ENCODE data around the gene TDRKH. TPM values are rescaled to one million over a fixed set of nuclear protein-coding genes. Genes with fewer than 3 reads are reported as not detected.
A peak's percentile ranks its signal among the peaks of the same experiment; 100 is the strongest.

The TDRKH gene
- total RNA-seq, 4 donors from 2014 or later = 1.2 to 4.1 (median 3.1) TPM

DNA sequence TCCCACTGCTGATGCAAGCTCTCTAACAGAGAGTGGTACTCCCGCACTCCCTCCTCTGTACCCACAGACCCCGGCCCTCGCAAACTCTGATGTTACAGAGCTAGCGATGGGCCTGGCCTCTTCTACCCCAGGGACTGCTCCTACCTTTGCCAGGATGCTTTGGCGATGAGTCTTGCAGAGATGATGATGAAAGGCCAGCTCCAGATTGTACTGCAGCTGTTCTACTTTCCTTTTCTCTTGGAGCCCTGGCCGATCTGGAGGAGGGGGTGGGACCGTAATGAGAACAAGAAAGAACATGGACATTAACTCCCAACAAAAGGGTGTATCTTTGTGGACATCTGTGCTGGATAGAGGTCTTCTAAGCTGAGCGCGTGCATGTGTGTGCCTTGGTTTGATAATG, 20.9 kb upstream of the TDRKH start:
- Histone ChIP-seq H3K27me3 (no peaks in the 10 kb centered on the region), H3K4me1 (peaks cover 4% of the 10 kb centered on the region), H3K9me3 (no peaks in the 10 kb centered on the region), H3K4me3 (no peak overlapping the region), H3K36me3 (peaks cover 7% of the 10 kb centered on the region), H3K27ac (no peak overlapping the region)
- WGBS = 84% methylated on average over 9 of the region's 9 CpGs
- no peak for TF ChIP-seq EP300 (IDR thresholded peaks at IDR 0.05)
- TF ChIP-seq POLR2AphosphoS5 (IDR thresholded peaks at IDR 0.05) = no peak
- no peak for TF ChIP-seq POLR2A (IDR thresholded peaks at IDR 0.05)
- TF ChIP-seq, protein P1, sequence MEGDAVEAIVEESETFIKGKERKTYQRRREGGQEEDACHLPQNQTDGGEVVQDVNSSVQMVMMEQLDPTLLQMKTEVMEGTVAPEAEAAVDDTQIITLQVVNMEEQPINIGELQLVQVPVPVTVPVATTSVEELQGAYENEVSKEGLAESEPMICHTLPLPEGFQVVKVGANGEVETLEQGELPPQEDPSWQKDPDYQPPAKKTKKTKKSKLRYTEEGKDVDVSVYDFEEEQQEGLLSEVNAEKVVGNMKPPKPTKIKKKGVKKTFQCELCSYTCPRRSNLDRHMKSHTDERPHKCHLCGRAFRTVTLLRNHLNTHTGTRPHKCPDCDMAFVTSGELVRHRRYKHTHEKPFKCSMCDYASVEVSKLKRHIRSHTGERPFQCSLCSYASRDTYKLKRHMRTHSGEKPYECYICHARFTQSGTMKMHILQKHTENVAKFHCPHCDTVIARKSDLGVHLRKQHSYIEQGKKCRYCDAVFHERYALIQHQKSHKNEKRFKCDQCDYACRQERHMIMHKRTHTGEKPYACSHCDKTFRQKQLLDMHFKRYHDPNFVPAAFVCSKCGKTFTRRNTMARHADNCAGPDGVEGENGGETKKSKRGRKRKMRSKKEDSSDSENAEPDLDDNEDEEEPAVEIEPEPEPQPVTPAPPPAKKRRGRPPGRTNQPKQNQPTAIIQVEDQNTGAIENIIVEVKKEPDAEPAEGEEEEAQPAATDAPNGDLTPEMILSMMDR (IDR thresholded peaks at IDR 0.05) = no peak
- no peak for DNase-seq (ENCODE audit: low spot score in 2 of 2)

DNA sequence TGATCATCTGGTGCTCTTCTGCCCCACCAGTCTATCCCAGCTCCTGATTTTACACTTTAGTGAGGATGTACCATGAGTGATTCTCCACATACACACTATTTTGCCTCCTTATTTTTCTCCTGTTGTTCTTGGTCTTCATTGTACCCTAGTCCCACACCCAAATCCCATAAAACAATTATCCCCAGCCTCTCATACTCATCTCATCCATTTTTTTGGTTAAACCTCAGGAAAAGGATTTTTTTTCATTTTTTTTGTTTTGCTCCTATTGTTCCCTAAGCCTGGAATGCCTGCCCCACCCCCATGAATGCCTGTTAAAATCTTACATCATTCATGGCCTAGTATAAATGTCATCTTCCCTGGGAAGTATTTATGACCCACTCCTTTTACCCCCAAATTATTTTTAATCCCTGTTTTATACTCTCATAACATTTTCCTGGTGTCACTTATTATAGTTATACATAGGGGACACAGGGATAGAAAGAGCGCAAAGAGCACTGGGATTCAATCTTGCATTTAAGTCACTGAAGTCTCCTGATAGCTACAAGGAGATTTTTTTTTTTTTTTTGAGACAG, 19.8 kb upstream of the TDRKH start:
- TF ChIP-seq POLR2AphosphoS5 (IDR thresholded peaks at IDR 0.05) (no peak), POLR2A (IDR thresholded peaks at IDR 0.05) (no peak), EP300 (IDR thresholded peaks at IDR 0.05) (no peak)
- TF ChIP-seq, protein P1 (IDR thresholded peaks at IDR 0.05) = no peak
- DNase-seq (ENCODE audit: low spot score in 2 of 2) = peak in 1 of 2 donors; percentile 6
- H3K36me3 ChIP-seq = peaks cover 4% of the 10 kb centered on the region

DNA sequence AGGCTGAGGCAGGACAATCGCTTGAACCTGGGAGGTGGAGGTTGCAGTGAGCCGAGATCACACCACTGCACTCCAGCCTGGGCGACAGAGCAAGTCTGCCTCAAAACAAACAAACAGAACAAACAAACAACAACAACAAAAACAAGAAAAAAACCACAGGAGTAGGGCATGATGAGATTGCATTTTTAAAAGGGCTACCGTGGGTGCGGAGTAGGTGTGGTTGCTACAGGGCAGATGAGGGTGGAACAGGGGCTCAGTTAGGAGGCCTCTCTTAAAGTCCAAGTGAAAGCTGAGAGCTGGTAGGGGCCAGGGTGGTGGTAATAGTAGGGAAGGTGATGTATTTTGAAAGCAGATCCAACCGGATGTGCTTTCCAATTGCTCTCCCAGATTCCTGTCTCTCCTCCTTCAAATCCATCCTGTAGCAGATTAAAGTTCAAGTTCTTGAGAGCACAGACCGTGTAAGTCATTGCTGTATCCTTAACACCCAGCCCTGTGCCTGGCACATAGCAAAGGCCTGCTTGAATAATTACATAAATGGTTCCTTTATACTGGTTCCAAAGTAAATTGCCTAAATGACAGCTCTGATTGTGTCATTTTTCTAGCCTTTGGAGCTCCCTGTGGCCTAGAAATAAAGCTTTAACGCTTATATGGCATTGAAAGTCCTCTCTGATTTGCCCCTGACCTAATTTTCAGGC, 19.1 kb upstream of the TDRKH start:
- H3K27me3 ChIP-seq = no peaks in the 10 kb centered on the region
- peaks cover 4% of the 10 kb centered on the region for H3K4me1 ChIP-seq
- H3K27ac ChIP-seq = no peak overlapping the region
- 69% methylated on average over 8 of the region's 8 CpGs for WGBS
- peak in 1 of 2 donors; percentile 31 for DNase-seq (ENCODE audit: low spot score in 2 of 2)
- no peak overlapping the region for H3K4me3 ChIP-seq
- no peaks in the 10 kb centered on the region for H3K9me3 ChIP-seq
- TF ChIP-seq EP300 (IDR thresholded peaks at IDR 0.05) = no peak
- TF ChIP-seq, protein P1 (IDR thresholded peaks at IDR 0.05) = no peak
- TF ChIP-seq POLR2A (IDR thresholded peaks at IDR 0.05) = no peak
- TF ChIP-seq POLR2AphosphoS5 (IDR thresholded peaks at IDR 0.05) = no peak
- H3K36me3 ChIP-seq = no peaks in the 10 kb centered on the region

More for the DNA sequence above, 19.8 kb upstream of the TDRKH start:
- Histone ChIP-seq H3K27ac (no peak overlapping the region), H3K4me1 (peaks cover 4% of the 10 kb centered on the region), H3K4me3 (no peak overlapping the region), H3K9me3 (no peaks in the 10 kb centered on the region), H3K27me3 (no peaks in the 10 kb centered on the region)
- 94% methylated on average over 1 of the region's 1 CpG for WGBS

DNA sequence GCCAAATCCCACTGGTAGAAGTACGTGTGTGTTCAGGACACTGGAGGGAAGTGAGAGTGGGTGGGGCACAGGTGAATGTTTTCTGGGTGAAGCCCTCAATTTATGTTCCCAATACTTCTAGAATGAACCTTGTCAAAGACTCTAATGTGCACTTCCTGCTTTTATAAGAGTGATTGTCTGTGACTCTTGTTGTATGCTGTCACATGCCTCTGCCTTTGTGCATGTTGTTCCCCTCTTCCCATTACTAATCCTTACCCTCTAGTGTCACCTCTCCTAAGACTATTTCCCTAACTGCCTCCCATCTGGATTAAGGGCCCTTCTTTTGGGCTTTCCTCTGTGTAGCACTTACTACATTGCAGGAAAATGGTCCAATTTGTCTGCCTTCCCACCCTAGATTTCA, 17.5 kb upstream of the TDRKH start:
- no peaks in the 10 kb centered on the region for H3K9me3 ChIP-seq
- H3K36me3 ChIP-seq = no peaks in the 10 kb centered on the region
- H3K27me3 ChIP-seq = no peaks in the 10 kb centered on the region
- peaks cover 4% of the 10 kb centered on the region for H3K4me1 ChIP-seq
- WGBS = 80% methylated on average over 1 of the region's 1 CpG
- H3K4me3 ChIP-seq = no peak overlapping the region
- H3K27ac ChIP-seq = no peak overlapping the region
- no peak for DNase-seq (ENCODE audit: low spot score in 2 of 2)
- no peak for TF ChIP-seq POLR2A (IDR thresholded peaks at IDR 0.05)
- TF ChIP-seq, protein P1 (IDR thresholded peaks at IDR 0.05) = no peak
- no peak for TF ChIP-seq POLR2AphosphoS5 (IDR thresholded peaks at IDR 0.05)
- TF ChIP-seq EP300 (IDR thresholded peaks at IDR 0.05) = no peak

DNA sequence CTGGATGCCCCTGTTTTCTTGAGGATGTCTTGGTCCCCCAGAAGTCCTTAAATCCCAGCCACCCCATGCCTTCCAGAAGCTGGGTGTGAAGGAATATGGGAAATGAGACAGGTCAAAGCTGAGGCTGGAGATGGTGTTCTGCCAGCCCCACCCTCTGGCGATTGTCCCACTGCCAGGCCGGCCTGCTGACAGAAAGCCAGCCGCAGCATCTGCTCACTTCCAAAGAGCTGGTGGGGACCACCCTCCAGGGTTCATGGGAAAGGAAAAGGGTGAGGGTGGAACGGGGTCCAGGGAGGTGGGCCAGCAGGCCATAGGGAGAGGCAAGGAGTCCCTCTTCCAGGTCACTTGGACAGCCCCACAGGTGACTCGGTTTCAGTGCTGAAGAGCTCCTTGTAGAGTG, 16.8 kb upstream of the TDRKH start:
- DNase-seq (ENCODE audit: low spot score in 2 of 2) = no peak
- H3K27ac ChIP-seq = no peak overlapping the region
- no peaks in the 10 kb centered on the region for H3K9me3 ChIP-seq
- H3K36me3 ChIP-seq = no peaks in the 10 kb centered on the region
- 73% methylated on average over 5 of the region's 5 CpGs for WGBS
- TF ChIP-seq, protein P1 (IDR thresholded peaks at IDR 0.05) = no peak
- TF ChIP-seq POLR2A (IDR thresholded peaks at IDR 0.05) (no peak), POLR2AphosphoS5 (IDR thresholded peaks at IDR 0.05) (no peak), EP300 (IDR thresholded peaks at IDR 0.05) (no peak)
- no peaks in the 10 kb centered on the region for H3K27me3 ChIP-seq
- H3K4me1 ChIP-seq = peaks cover 4% of the 10 kb centered on the region
- no peak overlapping the region for H3K4me3 ChIP-seq
